ENCODE data around the gene IFITM2.
"Not testable (repeated sequence)": the region's sequence is repeated elsewhere in the genome, so short reads cannot be mapped to it uniquely, and the experiment has no call there.

The IFITM2 gene

GRCh38 chr11:311013-311748 is 3.6 kb downstream of the IFITM2 start:
- not testable (repeated sequence) for DNase-seq

- no peak for DNase-seq
Observed at GRCh38 chr11:312092-312816, 4.6 kb downstream of the IFITM2 start.

- DNase-seq, result no peak
Observed at GRCh38 chr11:313304-313786, 5.7 kb downstream of the IFITM2 start.

GRCh38 chr11:313787-314553 is 6.4 kb downstream of the IFITM2 start, which contains the start of gene IFITM1:
TSS of gene IFITM1 (plus strand) at chr11:314040. CDS start at chr11:314171, 131 bp downstream.
- peak; percentile 63 for DNase-seq

- not testable (repeated sequence) for DNase-seq
Observed at GRCh38 chr11:314554-314875, 6.9 kb downstream of the IFITM2 start.

GRCh38 chr11:315051-315481 is 7.5 kb downstream of the IFITM2 start:
- DNase-seq, result no peak

GRCh38 chr11:315516-315994 is 7.9 kb downstream of the IFITM2 start:
- no peak for DNase-seq

- DNase-seq, result no peak
Observed at GRCh38 chr11:316031-316701, 8.6 kb downstream of the IFITM2 start.

- no peak for DNase-seq
Observed at GRCh38 chr11:316891-317301, 9.3 kb downstream of the IFITM2 start.

GRCh38 chr11:317668-318404 is 10.2 kb downstream of the IFITM2 start:
- DNase-seq, result not testable (repeated sequence)

- DNase-seq, result not testable (repeated sequence)
Observed at GRCh38 chr11:318405-319120, 10.9 kb downstream of the IFITM2 start.

- not testable (repeated sequence) for DNase-seq
Observed at GRCh38 chr11:319121-319887, 11.7 kb downstream of the IFITM2 start.

GRCh38 chr11:319888-320273 is 12.3 kb downstream of the IFITM2 start:
- DNase-seq, result not testable (repeated sequence)

GRCh38 chr11:324156-324555 is 16.5 kb downstream of the IFITM2 start:
- DNase-seq, result no peak

- DNase-seq, result not testable (repeated sequence)
Observed at GRCh38 chr11:324593-325517, 17.2 kb downstream of the IFITM2 start.

GRCh38 chr11:325796-326591 is 18.4 kb downstream of the IFITM2 start:
- DNase-seq, result no peak

GRCh38 chr11:326592-326841 is 18.9 kb downstream of the IFITM2 start:
- no peak for DNase-seq

- no peak for DNase-seq
Observed at GRCh38 chr11:326842-327580, 19.4 kb downstream of the IFITM2 start.

Data from kidney glomerular epithelial cell (primary cell).